NCI-H69 (cell line): Measurements from ENCODE around the gene SULF2.

Experiments
- DNase-seq: peaks from one replicate; lab custom pipeline; 2025; lab: John Stamatoyannopoulos, UW

Gene SULF2

GRCh38 chr20:47737923-47738322 lies 47.4 kb downstream of the SULF2 start:
- no peak for DNase-seq

- no peak for DNase-seq
Measured at GRCh38 chr20:47736570-47737152, 48.6 kb downstream of the SULF2 start.

DNA sequence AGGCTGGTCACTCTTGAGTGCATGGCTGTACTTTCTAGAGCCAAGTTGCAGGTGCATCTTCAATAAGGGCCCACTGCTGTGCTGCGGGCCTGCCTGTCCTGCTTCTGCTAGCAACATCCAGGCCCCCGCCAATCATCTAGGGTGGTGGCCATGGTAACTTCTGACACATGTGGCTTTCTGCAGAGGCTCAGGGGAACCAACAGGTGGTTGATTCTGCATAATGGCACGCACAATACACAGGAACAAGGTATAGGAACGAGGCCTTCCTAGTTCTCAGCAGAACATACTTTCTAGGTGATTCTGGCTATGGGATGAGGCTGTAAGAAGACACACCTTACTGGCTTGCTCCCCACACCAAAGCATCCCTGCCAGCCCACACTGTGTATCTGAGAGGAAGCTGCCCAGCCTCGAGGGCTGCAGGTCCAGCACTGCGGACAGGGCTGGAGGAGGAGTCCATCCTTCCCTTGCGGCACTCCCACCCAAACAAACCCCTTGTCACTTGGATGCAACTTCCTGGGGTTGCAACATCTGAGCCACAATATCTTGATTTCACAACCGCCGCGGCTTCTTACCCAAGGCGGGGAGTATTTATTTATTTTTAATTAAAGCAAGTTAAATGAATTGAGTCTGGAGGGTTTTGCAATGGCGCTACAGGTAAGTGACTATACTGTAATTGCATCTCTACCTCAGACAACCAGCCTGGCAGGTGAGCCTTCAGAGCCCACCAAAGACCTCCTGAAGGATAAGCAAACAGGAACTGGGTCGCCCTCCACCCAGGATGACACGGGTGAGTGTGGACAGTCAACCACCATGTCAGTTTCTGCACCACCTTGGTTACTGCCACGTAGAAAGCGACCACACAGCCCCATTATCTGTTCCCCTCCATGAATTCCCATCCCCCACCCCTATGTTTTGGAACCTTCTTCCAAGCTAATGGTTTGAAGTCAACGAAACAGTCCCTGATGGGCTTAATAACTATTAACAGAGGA lies 49.6 kb downstream of the SULF2 start:
- no peak for DNase-seq

DNA sequence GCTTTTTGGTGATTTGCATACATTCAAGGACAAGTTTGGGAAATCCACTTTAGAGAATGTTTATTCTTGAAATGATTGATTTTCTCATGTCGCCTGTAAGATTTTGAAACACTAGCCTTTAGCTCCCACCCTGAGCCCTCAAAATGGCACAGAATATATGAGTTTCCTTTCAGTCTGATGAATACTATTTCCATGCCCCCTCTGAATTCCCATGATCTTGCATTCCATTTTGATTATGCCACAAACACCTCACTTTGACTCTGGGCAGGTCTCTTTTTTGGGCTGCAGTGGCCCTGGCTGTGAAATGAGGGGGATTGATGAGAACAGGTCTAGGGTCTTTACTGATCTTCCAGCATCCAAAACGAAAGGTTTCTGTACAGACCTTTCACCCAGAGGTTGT lies 50.4 kb downstream of the SULF2 start:
- DNase-seq, result no peak

- DNase-seq, result no peak
Measured at GRCh38 chr20:47733892-47734291, 51.4 kb downstream of the SULF2 start.

DNA sequence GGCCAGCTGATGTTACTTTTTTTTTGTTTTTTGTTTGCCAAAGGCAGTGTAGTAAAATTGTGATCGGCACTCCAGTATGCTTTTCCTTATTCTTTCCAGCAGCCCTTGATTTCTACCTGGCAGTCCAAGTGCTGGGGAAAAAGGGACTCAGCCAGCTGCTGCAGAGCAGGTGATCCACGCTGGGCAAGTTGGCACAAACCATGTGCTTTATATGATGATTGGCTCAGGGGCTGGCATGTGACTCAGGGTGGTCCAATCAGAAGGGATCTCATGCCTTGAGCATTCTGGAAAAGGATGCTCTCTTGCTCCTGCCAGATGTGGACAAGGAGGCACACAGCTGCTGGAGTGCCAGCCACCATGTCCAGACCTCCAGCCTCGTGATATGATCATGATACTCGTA lies 54.5 kb downstream of the SULF2 start:
- DNase-seq, result no peak

DNA sequence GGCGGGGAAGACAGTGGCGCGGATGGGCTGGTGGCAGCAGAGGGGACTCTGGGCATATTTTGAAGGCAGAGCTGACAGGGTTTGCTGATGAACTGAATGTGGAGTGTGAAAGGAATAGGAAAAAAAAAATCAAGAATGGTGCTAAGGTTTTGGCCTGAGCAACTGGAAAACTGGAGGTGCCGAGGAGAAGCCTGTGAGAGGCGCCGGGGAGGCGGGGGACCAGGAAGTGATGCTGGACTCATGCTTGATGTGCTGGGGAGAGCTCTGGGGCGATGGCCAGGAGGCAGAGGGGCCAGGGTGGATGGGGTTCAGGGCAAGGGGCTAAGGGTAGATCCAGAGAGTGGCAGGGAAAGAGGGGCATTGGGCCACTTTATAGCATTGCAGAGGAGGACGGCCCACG lies 55.8 kb downstream of the SULF2 start:
- no peak for DNase-seq

DNA sequence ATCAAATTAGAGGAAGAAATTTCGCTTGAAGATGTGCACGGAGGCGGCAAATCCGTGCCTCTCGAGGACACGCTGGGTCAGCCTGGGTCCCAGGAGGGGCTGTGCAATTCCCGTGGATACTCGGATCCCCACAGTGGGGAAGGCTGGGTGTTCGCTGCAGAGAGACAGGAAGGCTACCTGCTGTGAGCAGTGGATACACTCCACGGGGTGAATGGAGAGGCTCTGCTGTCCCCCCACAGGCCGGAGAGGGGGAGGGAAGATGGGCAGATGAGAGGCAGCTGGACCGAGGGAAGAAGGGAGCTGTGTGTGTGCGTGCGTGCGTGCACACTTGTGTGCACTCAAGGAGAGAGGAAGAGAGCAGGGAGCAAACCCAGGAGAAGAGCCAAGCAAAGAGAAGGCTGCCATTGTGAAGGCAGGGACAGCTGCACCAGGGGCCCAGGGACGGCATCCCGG lies 57.3 kb downstream of the SULF2 start:
- DNase-seq, result no peak

- no peak for DNase-seq
Measured at GRCh38 chr20:47727170-47727880, 58.0 kb downstream of the SULF2 start.

DNA sequence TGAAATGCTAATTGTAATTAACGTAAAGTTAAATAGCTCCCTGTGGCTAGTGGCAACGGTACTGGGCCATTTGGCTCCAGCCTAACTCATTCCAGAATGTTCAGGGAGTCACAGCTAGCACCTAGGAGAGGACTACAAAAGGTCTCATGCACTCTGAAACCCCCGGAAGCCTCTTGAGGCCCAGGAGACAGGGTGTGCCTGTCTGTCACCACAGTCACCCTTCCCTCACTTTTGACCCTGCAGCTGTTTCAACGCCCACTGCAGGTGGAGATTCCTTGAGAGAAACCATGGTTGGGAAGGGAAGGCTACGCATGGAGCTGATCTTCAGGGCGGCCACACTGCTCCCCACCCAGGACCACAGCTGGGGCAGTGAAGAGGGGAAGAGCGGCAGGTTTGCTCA lies 58.6 kb downstream of the SULF2 start:
- DNase-seq, result no peak

DNA sequence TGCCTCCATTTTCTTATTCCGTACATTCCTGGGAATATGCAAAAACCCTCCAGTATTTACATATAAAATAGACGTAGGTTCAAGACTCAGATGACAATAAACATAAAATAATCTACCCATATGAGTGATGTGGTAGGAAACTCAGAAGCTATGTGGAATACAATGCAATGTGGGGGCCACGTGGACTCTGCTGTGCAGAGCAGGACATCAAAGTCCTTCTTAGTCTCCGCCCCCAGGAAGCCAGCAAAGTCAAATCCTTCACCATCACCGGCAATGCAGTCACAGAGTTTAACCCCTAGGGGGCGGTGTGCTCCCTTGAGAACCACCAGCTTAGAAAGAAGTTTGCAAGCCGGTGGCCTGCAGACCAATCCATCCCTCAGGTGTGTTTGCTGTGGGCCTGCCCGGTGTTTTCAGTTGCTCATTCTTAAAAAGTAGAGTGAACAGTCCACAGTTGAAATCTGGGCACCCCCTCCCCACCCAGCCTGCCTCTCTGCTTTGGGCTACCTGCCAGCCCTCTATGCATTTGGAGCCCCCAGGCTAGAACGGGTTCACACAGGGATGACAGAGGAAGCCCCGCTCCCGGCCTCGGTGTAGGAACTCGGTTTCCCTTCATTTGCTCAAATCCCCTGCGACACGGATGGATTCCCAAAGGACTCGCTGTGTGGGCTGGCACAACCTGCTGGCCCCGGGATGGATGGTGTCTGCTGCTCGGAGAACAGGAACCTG lies 59.9 kb downstream of the SULF2 start:
- DNase-seq, result peak; percentile 77

GRCh38 chr20:47724910-47725247 lies 60.4 kb downstream of the SULF2 start:
- DNase-seq, result no peak

DNA sequence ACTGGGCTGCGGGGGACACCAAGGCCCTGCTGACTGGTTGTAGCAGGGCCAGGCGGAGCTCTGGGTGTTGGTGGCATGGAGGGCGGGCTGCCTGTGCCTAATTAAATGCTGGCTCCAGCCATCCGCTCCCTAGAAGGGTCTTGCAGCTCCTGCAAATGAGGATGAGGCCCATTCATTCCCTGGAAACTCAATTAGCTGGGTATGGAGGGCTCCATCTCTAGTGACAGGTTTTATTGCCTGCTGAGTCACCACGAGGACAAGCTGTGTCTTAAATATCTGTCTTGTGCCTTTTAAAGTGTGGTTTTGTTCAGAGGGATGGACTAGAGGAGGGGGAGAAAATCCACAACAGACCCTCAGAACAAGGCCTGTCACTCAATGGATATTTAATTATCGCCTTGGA lies 60.9 kb downstream of the SULF2 start:
- peak; percentile 22 for DNase-seq

DNA sequence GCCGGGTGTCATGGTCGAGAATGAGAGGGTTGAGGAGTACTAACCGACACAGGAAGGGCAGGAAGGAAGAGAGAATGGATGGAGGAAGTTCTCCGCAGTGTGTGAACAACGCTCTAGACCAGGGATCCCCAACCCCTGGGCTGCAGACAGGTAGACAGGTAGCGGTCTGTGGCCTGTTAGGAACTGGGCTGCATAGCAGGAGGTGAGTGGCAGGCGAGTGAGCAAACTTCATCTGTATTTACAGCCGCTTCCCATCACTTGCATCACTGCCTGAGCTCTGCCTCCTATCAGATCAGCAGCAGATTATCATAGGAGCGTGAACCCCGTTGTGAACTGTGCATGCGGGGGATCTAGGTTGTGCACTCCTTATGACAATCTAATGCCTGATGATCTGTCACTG lies 62.0 kb downstream of the SULF2 start:
- no peak for DNase-seq

DNA sequence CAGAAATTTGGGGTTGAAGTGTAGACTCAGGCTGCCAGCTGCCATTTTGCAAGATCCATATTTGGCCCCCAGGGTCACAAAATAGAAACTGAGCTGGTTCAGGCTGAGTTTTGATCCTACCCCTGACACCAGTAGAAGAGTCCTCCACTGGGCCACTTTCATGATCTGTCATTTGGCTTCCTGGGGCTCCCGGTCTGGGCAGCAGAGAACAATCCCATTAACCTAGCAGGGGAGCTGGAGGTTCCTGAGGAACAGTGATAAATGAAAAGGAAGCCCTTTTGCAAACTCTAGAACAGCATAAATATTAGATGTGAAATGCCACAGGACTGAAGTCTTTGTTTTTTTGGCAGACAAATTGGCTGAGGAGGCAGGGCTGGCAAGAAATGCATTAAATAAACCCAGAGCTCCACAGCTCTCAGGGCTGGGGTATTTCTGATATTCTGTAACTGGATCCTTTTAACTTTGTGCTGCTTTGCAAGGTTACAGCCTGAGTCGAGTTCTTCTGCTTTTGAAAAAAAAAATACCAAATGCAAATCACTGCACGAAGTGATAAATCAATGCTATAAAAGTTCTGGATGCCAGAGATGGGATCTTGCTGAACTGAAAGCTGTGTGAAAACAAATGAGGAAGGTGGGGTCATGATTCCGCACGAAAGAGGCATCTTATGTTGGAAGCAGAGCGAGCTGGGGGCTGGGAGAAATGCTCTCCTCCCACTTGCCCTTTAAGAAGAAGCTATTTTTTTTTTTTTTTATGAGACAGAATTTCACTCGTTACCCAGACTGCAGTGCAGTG lies 64.4 kb downstream of the SULF2 start:
- DNase-seq, result peak; percentile 3

- DNase-seq, result no peak
Measured at GRCh38 chr20:47719625-47720024, 65.7 kb downstream of the SULF2 start.

- DNase-seq, result no peak
Measured at GRCh38 chr20:47719211-47719610, 66.1 kb downstream of the SULF2 start.

GRCh38 chr20:47718398-47718797 lies 66.9 kb downstream of the SULF2 start:
- DNase-seq, result no peak

GRCh38 chr20:47717421-47717820 lies 67.9 kb downstream of the SULF2 start:
- DNase-seq, result no peak

DNA sequence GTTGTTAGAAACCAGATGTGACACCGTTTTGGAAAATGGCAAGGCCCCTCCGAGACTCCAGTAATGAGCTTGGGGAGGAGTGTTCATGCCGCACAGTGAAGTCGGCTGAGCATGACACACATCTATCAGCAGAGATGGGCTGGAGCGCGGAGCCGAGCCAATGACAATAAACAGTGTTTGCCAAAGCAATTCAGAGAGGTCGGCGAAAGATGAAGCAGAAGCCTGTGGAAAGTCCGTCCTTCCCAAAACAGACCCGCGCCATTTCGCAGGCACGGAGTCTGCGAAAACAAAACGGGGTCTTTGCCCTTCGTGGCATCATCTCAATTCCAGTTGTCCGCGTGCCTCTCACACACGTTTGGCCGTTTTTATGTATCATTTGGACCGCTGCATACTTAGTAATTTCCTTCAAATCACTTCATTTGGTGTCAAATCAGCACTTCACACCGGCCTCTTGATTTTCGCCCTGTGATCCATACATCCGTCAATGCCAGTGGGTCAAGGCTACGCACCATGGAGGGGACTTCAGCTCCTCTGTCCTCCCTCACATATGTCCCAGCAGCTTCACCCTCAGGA lies 71.3 kb downstream of the SULF2 start:
- no peak for DNase-seq

DNA sequence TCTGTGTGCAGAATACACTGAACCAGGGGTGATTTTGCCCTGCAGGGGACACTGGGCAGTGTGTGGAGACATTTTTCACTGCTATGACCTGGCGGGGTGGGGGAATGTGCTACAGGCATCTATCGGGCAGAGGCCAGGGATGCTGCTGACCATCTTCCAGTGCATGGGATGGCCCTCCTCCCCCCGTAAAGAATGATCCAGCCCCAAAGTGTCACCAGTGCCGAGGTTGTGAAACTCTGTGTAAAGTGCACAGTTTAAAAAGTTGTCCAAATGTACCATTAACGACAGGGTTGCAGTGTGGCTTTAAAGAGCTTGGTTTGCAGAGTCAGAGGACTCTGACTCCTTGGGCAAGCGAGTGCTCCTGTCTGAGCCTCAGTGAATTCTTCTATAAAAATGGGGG lies 72.1 kb downstream of the SULF2 start:
- DNase-seq, result no peak
